Panc1 (cell line): Measurements from ENCODE around the gene ZNF319.

Experiments
- CTCF ChIP-seq: fragments of 450-650 bp; IDR thresholded peaks from 2 replicates; pipeline ENCODE4 v1.5.1; 2017; ENCODE audit warnings: mild to moderate bottlenecking
- POLR2AphosphoS5 ChIP-seq: IDR thresholded peaks from 2 replicates; pipeline ENCODE4 v1.6.1; 2012; ENCODE audit warnings: mild to moderate bottlenecking, low read depth, low read length, moderate library complexity
- TCF7L2 ChIP-seq: IDR thresholded peaks from 2 replicates; pipeline ENCODE4 v1.6.1; 2011; ENCODE audit warnings: mild to moderate bottlenecking, low read depth, low read length, inconsistent platforms

DNA sequence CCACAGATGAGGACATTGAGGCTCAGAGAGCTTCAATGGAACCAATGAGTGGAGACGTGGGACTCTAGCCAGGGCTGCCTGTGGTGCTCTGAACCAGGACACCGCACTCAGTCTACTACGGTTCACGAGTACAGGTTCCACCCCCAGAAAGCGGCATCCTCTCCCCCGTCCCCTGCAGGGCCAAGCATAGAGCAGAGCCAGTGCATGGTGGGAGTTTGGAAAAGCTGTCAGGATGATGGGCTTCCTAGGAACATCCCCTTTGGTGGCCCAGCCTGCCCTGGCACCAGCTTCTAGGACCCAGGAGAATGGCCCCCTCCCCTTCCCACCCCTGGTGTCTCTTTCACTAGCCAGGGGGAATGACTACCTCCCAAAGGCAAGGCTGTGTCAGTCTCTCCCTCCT, 8.4 kb downstream of the ZNF319 start:
- TF ChIP-seq POLR2AphosphoS5 (no peak), CTCF (no peak), TCF7L2 (no peak)
